ENCODE data around the gene STOML2.
A peak's percentile ranks its signal among the peaks of the same experiment; 100 is the strongest.
"Not testable (repeated sequence)": the region's sequence is repeated elsewhere in the genome, so short reads cannot be mapped to it uniquely, and the experiment has no call there.

The STOML2 gene, protein sequence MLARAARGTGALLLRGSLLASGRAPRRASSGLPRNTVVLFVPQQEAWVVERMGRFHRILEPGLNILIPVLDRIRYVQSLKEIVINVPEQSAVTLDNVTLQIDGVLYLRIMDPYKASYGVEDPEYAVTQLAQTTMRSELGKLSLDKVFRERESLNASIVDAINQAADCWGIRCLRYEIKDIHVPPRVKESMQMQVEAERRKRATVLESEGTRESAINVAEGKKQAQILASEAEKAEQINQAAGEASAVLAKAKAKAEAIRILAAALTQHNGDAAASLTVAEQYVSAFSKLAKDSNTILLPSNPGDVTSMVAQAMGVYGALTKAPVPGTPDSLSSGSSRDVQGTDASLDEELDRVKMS

DNA sequence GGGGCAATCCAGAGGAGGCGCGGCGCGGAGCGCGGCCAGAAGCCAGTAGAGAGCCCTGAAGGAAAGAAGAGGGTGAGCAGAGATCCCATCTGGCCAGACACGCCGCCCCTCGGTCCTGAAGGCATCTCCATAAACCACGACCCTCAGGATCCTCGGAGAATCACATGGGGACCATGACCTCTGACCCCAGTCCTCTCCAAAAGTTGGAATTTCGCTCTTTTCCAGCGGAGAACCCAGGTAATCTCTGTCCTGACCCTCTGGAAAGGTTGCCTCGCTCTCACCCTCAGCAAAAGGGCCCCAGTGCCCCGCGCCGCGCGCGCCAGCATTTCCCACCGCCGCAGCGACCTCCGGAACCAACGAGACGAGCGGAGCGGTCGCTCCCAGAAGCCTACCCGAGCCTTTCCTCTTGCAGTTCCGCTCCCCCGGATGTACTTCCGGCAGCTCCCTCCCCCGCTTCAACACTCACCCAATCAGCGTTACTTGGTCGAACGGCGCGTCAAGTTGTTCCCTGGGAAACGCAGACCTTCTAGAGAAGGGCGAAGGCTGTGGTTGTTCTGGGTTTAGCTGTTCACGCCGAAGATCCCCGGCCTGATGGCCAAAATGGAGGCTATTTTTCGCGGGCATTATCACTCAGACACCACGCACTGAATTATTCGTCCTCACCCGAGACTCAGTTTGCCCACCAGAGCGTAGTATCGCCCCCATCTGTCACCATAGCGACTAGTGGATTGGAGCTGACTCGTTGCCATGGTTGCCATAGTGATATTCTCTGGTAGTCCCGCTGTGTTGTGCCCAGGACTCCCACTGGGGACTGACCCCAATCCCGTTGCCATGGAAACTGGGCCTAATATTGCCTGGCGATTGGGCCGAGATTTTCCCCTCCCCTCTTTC, at the start of gene STOML2:
TSS of gene STOML2 (minus strand) at position 363 of the 891 bp plus-strand sequence. CDS start at position 326, 37 bp downstream.
- peak; percentile 96 for DNase-seq

DNA sequence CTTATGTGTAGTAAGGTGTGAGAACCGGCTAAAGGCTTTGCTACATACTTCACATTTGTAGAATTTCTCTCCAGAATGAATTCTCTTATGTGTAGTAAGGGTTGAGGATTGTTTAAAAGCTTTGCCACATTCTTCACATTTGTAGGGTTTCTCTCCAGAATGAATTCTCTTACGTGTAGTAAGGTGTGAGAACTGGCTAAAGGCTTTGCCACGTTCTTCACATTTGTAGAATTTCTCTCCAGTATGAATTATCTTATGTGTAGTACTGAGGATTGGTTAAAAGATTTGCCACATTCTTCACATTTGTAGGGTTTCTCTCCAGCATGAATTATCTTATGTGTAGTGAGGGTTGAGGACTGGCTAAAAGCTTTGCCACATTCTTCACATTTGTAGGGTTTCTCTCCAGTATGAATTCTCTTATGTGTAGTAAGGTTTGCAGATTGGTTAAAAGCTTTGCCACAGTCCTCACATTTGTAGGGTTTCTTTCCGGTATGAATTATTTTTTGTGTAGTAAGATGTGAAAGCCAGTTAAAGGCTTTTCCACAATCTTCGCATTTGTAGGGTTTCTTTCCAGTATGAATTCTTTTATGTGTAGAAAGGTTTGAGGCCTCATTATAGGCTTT, 45.1 kb upstream of the STOML2 start:
- not testable (repeated sequence) for DNase-seq

DNA sequence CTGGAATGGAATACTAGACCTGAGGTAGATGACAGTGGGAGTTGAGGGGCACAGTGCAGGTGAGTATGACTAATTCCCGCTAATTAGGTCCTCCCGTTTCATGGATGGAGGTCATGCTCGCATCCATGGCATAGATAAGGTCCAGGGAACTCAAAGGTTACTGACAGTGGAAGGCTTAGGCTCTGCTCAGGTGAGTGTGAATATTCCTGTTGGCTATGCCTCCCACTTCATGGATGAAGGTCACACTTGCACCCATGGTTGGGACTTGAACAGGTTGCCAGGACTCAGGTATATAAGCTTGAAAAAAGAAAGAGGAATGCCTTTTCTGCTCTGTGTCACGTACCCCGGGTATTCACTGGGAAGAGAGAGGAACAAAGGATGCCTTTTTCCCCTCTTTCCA, 39.1 kb upstream of the STOML2 start:
- DNase-seq: no peak

DNA sequence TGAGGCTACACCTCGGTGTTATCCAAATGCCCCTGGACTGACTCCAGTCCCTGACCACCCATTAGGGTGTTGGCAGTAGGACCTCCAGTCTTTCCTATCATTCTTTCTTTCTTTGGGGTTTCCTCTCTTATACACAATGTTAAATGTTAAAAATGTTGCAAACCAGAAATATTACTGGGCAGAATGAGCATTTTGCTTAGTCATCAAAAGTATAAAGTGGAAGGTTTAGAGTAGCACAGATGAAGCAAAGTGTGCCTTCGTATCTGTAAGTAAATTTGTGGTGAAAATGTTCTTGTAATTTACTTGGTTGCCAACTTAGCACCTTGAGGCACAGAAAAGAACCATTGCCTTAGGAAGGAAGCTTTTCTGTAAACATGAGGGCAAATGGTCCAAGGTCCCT, 37.2 kb upstream of the STOML2 start:
- DNase-seq: no peak

DNA sequence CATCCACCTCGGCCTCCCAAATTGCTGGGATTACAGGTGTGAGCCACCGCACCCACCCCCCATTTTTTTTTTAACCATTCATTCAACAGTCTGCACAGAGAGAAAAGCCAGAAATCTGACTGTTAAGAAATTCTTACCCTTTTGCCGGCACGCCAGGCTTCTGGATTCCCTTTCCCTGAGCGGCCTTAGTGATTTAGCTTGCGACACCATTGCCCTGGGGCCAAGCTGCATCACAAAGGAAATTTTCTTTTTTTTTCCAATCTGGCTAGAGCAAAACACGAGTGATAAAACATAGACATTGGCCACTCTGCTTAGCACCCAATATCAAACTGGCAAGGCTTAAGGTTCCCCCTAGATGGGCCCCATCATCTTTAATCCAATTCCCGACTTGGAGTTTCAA, 33.9 kb upstream of the STOML2 start:
- DNase-seq: no peak

DNA sequence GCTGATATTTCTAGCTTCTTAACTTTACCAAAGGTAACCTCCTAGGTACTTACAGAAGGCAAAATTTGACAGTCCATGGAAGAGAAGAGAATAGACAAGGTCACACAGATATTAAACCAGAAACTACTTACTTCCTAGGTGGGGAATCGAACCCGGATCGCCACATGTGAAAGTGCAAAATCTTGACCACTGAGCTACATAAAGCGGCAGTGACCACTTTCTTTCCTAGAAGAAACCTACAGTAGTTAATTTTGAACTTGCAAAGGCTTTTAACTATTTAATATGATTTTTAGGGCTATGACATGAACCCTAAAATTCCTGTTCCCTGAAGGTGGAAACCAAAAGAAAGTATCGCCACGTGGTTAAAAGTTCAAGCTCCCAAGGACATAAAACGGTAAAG, 33.1 kb upstream of the STOML2 start:
- DNase-seq: no peak

DNA sequence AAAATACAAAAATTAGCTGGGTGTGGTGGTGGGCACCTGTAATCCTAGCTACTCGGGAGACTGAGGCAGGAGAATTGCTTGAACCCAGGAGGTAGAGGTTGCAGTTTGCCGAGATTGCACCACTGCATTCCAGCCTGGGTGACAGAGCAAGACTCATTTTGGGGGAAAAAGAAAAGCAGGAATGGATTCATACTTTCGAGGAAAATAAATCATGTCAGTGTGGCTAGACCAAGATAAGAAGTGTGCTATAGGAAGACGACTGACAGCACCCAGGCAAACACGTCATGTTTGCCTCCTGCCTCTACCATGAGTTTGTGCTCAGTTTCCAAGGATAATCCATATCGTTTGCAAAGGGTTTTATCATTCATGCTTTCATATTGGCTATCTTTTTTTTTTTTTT, 32.0 kb upstream of the STOML2 start:
- DNase-seq: no peak

DNA sequence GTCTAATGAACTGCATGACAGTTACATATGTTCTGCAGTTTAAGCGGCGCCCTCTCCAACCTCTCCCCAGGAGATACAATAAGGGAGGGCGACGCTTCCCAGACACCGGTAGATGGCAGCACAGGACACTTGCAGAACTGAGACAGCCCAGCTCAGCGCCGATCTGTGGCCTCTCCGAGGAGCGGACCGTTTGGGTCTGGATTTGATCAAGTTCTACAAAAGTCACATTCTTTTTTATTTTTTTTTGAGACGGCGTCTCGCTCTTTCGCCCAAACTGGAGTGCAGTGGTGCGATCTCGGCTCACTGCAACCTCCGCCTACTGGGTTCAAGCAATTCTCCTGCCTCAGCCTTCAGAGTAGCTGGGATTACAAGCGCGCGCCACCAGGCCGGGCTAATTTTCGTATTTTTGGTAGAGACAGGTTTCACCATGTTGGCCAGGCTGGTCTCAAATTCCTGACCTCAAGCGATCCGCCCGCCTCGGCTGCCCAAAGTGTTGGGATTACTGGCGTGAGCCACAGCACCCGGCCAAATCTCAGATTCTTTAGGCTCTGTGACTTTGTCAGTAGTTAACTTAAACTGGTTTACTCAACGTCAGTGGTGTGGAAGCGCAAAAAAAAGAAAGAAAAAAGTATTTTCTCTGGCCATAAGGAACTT, 14.1 kb upstream of the STOML2 start:
- DNase-seq: peak; percentile 92

DNA sequence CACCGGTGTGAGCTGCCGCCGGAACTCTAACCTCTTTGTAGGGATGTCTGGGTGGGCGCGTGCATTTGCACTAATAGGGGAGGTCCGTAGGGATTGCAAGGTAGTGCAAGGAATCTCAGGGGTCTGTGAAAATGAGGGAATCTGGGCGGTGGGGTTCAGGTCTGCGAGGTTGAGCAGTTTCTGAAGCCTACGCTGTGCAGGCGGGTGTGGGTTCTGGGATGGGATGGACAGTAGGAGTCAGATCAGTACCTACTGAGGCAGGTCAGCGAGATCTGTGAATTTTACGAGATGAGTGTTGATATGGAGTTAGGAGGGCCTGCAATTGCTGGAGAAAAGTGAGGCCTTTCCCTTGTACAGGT, 13.6 kb upstream of the STOML2 start:
- DNase-seq: no peak

DNA sequence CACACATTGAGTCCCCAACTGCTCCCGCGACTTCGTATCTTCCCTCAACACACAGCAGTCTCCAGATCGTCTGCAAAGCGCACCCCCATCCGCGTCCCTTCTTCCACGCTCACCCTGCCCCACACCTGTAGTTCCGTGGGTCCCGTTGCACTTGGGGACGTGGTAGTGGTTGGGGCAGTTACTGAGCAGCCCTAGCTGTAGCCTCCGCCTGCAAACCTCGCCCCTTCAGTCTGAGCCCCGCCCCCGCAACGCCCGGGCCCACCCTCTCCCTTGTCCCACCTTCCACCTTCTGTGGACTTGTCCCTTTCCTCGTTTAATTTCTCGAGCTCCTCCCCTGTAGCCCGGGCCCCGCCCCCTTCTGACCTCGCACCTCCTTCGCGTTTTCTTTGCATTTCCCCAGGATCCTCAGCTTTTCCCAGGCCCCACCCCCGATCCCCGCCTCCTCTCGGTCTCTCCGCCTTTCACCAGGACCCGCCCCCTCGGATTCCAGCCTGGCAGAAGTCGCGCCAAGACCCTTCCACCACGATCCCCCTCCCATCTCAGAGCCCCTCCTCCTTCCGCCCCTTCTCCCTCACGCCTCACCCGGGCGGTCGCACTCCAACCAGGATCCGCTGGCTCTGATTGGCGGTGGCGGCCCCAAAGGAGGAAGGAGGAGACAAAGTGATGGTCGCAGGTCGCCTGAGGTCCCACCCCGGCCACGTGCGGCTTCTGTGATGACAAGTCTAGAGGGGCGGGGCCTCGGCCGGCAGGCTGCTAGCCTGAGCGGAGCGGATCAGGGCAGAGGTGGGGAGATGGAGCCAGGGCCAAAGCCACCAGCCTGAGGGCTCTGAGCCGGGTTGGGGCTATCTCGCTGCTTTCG, 13.0 kb upstream of the STOML2 start, which contains the start of gene ATOSB:
TSS of gene ATOSB (minus strand) at position 183 of the 859 bp plus-strand sequence. CDS start 7,588 bp downstream, outside the sequence.
- peak; percentile 94 to 95 for DNase-seq

DNA sequence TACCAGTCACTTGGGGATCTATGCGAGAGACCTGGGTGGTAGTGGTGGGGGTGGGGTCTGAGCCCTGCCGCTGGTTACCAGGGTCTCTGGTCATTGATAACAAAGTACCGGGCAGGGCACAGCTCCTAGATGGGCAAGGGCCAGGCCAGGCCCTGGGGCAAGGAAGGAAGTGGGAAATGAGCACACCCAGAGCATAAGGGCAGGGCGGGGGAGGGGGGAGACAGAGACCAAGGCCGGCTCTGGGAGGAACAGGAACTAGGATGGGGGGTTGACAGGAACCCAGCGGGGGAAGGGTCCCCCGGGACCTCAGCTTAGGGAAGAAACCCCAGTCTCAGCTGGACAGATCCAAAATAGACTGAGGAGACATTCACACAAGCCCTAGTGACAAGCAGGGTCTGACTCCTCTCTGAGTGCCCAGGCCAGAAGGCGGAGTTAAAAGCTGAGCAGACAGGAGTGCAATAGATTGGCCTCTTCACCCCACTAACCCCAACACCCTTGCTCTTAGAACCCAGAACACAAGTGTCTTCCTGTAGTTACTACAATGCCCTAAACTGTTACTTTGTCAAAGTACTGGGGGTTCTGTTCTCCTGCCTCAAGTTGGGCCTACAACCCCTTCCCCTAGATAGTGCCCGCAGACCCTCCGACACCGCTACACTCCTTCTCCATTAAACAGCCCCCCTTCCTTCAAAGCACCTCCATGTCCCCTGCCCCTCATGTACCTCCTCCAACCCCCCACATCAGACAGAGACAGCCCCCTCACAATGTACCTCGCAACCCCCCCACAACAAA, 12.1 kb upstream of the STOML2 start:
- peak; percentile 53 to 54 for DNase-seq

DNA sequence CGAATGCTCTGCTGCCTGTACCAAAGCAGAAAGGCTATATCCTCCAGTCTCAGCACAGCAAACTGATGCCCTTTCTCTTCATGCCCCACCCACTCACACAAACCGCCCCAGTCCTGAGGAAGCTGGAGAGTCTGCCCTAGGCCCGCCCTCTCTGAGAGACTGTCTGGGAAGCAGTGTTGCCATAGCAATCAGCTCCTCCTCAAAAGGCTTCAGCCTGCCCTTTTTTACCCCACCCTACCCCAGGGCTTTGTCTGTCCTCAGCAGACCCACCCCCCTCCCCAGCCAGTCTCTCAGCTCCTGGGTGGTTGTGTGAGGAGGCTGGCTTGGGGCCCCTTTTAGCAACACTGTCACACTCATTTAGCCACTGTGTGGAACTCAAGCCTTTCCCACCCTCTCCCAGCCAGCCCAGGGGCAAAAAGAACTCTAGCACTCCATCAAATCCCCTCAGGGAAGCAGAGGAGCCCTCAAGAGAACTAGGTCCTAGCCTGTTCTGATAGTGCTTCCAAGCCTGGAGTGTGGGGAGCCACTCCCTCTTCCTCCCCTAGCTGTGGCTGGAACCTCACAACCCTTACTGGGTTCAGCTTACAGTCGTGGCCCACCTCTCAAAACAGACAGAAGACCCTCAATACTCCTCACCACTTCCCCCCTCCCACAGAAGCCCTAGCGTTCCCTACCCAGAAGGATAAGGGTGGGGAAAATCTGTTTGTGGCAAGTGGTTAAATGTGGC, 11.3 kb upstream of the STOML2 start:
- peak; percentile 89 to 90 for DNase-seq

DNA sequence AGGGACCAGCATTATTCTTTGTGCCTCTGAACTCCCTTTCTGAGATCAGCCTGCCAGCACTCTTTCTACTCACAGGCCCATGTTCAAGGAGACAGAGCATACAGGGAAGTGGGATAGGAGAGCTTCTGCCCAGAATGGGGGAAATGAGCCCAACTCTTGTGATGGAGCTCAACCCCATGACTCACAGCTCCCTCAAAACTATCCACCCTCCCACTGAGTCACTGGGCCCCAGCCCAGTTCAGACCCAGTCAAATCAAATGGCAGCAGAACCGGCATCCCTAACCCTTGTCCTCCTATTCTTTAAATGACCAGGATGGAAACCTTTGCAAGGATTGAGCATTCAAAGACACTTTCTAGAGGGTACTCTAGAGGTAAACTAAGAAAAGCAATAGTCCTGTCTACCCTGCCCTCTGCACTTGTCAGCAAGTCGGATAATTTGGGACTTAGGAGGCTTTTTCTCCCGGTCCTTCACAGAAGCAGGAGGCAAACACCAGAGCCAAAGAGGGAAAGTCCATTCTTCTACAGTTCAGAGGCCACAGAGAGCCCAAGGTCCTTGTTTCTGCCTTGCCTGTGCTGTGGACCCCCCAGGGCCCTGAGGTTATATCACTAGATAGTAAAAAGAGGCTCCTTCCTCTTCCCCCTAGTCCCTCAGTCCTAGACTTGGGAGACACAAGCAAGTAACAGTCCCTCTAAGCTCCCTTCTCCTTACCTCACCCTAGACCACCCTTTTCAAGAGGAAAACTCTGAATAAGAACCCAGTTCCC, 9.5 kb upstream of the STOML2 start:
- DNase-seq: peak; percentile 14 to 74

DNA sequence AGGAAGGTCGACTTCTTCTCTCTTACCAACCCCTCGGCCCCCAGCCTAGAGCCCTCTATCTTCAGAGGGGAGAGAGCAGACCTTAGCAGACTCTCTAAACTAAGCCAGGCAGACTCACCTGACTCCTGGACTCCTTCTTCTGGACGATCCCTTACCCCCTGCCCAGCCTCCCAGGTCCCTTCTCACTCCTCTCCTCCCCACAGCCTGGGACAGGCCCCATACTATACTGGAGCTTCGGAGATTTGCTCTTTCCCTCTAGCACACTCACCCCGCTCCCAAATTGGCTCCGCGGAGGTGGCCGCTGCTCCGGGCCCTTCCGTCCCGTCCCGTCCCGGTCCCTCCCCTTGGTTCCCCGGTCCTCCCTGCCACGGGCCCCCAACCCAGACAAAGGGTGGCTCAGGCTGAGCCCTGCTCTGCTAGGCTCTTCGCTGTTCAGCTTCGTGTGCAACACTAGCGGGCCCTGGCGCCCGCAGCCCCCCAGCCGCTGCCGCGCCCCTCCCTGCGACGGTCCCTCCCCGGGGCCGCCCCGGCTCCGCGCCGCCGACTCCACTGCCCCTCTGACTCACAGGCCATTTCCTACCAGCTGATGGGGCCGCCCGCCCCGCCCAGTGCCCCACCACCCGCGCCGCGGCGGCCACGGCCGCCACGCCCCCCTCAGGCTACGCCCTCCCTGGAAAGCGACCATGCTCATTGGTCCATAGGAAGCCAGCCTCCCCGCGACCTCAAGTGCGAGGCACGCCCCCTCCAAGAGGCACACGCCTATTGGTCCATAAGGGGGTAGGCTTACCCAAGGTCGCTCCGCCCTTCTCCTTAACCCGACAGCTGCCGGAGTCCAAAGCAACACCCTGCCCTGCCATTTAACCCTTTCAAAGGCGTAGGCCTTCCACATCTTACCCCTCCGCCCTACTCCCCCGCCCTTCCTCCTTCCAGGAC, 8.3 kb upstream of the STOML2 start:
- DNase-seq: peak; percentile 98

DNA sequence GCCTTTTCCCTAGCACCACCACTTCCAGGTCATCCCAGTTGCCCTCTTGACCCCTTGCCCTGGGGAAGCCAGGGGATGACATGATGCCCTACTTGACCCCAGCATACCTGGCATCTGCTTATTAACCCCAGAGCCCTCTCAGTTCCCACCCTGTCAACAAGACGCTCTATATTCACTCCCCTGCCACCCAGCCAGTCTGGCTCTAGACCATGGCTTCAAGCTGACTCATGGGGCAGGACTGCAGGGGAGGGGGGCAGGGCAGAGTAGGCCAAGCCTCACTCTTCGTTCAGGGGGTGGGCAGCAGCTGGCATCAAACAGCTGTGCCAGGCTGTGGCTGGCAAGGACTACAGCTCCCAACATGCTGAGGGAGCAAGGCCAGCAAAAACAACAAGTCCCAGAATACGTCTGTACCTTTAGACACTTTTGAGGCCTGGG, 7.4 kb upstream of the STOML2 start:
- no peak for DNase-seq

DNA sequence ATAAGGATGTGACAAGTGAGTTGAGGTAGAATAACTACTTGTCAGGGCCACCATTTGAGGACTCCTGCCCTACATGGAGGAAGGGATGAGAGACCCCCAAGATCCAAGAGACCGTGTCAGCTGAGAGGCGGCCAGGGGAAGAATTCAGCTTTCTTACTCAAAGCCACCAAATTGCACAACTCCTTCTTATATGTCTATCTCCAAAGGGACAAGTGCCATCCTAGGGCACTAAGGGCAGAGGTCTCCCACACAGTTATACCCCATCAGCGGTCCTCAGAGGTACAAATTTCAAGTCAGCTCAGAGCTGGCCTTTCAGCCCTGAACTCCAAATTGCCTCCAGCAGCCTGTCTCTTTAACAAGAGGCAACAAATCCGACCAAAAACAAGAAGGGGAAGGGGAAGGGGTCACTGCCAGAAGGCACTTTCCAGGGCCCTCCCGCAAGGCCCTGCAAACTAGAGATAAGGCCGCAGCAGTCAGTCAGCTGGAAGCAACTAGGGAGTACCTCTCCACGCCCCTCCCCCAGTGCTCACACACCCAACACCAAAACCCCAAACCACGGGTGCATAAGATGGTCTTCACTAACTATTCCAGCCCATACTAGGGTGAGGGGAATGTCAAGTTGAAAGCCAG, 6.1 kb upstream of the STOML2 start:
- DNase-seq: no peak

DNA sequence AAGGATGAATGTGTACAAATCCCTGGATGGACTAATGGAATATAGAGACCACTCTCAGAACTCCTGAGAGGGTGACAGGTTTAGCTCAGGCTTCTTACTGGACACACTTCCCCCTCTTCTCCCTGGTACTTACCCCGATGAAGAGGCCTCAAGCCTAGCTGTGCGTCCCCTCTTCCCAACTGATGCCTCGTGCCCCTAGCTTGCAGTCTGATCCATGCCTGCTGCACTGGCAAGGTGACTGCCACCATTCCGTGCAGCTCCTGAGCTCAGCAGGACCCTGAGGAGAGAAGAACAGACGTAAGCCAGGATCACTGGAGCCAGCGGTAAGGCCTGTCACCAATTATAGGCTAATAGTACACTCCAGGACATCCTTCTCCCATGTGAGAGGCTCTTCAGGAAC, 5.5 kb upstream of the STOML2 start:
- no peak for DNase-seq
